Activated CD4-positive, alpha-beta T cell treated with anti-CD3 and anti-CD28 coated beads for 1 hour (primary cell): ENCODE results near the gene EIF5B.

Source experiments
- DNase-seq: peaks from one replicate; pipeline ENCODE4 v3.0.0-alpha.2; 2020

The EIF5B gene

GRCh38 chr2:99374747-99375146, 37.6 kb downstream of the EIF5B start:
- no peak for DNase-seq

- DNase-seq = no peak
Measured at GRCh38 chr2:99376254-99376864, 39.2 kb downstream of the EIF5B start.

GRCh38 chr2:99377879-99378278, 40.7 kb downstream of the EIF5B start:
- DNase-seq = no peak

- no peak for DNase-seq
Measured at GRCh38 chr2:99380376-99381010, 43.3 kb downstream of the EIF5B start.

GRCh38 chr2:99382143-99382542, 45.0 kb downstream of the EIF5B start:
- no peak for DNase-seq

- no peak for DNase-seq
Measured at GRCh38 chr2:99386011-99386410, 48.8 kb downstream of the EIF5B start.

- DNase-seq = no peak
Measured at GRCh38 chr2:99388892-99389291, 51.7 kb downstream of the EIF5B start.

GRCh38 chr2:99389371-99389770, 52.2 kb downstream of the EIF5B start:
- DNase-seq = no peak

GRCh38 chr2:99389946-99390345, 52.8 kb downstream of the EIF5B start:
- no peak for DNase-seq

- DNase-seq = no peak
Measured at GRCh38 chr2:99395589-99396130, 58.5 kb downstream of the EIF5B start.

- no peak for DNase-seq
Measured at GRCh38 chr2:99397266-99397920, 60.2 kb downstream of the EIF5B start.

GRCh38 chr2:99398303-99398702, 61.1 kb downstream of the EIF5B start:
- no peak for DNase-seq

GRCh38 chr2:99399063-99399462, 61.9 kb downstream of the EIF5B start:
- DNase-seq = no peak

GRCh38 chr2:99399795-99400194, 62.6 kb downstream of the EIF5B start:
- DNase-seq = no peak

GRCh38 chr2:99401841-99402240, 64.7 kb downstream of the EIF5B start:
- no peak for DNase-seq

GRCh38 chr2:99403084-99403483, 65.9 kb downstream of the EIF5B start:
- no peak for DNase-seq

GRCh38 chr2:99403524-99403923, 66.3 kb downstream of the EIF5B start:
- no peak for DNase-seq

- no peak for DNase-seq
Measured at GRCh38 chr2:99404039-99404796, 67.0 kb downstream of the EIF5B start.

GRCh38 chr2:99404797-99405669, 67.8 kb downstream of the EIF5B start:
- DNase-seq = no peak

- DNase-seq = no peak
Measured at GRCh38 chr2:99406137-99406536, 68.9 kb downstream of the EIF5B start.

GRCh38 chr2:99410276-99410675, 73.1 kb downstream of the EIF5B start:
- DNase-seq = no peak

- DNase-seq = no peak
Measured at GRCh38 chr2:99414566-99414965, 77.4 kb downstream of the EIF5B start.
